Activated CD4-positive, alpha-beta T cell treated with anti-CD3 and anti-CD28 coated beads, Interleukin-2, amount 10 ng/mL, durations not matched to agents 7 days and 5 days (primary cell): ENCODE results near the gene PNMT. TPM values are rescaled to one million over a fixed set of nuclear protein-coding genes. Genes with fewer than 3 reads are reported as not detected.

Experiments
- CTCF ChIA-PET: fragments of 350-600 bp; sonication (Branson Sonifier 250); formaldehyde crosslinking; loops from one replicate; lab custom pipeline; 2021; ENCODE audit warnings: antibody characterized with exemption; lab: Charles Lee
- POLR2A ChIA-PET: fragments of 350-600 bp; sonication (Branson Sonifier 250); formaldehyde crosslinking; loops from one replicate; lab custom pipeline; 2021; ENCODE audit warnings: antibody characterized with exemption; lab: Charles Lee
- DNase-seq: peaks from one replicate; pipeline ENCODE4 v3.0.0-alpha.2; 2020
- H3K27ac Mint-ChIP-seq: one replicate; pipeline ENCODE4 v1.8.0; 2021; ENCODE audit warnings: mild to moderate bottlenecking, moderate library complexity, mixed read lengths
- H3K27me3 Mint-ChIP-seq: one replicate; pipeline ENCODE4 v1.8.0; 2021; ENCODE audit warnings: mixed read lengths
- H3K36me3 Mint-ChIP-seq: one replicate; pipeline ENCODE4 v1.8.0; 2021; ENCODE audit warnings: low read depth, mixed read lengths
- H3K4me1 Mint-ChIP-seq: one replicate; pipeline ENCODE4 v1.8.0; 2021; ENCODE audit warnings: mixed read lengths
- H3K4me3 Mint-ChIP-seq: one replicate; pipeline ENCODE4 v1.8.0; 2021; ENCODE audit warnings: mild to moderate bottlenecking, moderate library complexity, mixed read lengths
- H3K9me3 Mint-ChIP-seq: one replicate; pipeline ENCODE4 v1.8.0; 2021; ENCODE audit warnings: mixed read lengths
- total RNA-seq, 2 experiments: library from RNA; stranded (reverse); gene quantifications; one replicate each; pipeline ENCODE4 v1.2.3, GENCODE V29; 2021

PNMT gene
- total RNA-seq, 2 experiments from 2014 or later, result 0.19 TPM; not detected in 1

- DNase-seq, result no peak
- no peaks in the 10 kb centered on the region for H3K4me1 Mint-ChIP-seq
- no peaks in the 10 kb centered on the region for H3K9me3 Mint-ChIP-seq
- no peaks in the 10 kb centered on the region for H3K36me3 Mint-ChIP-seq
- POLR2A ChIA-PET, result no interaction called here
- no peak overlapping the region for H3K27ac Mint-ChIP-seq
- no peak overlapping the region for H3K4me3 Mint-ChIP-seq
- CTCF ChIA-PET, result interaction anchor here (3.0 kb wide), 1 partner anchor 15 kb away, joined by 8 read pairs; the partner anchor contains the start of gene MIEN1
- no peaks in the 10 kb centered on the region for H3K27me3 Mint-ChIP-seq
Measured at GRCh38 chr17:39715375-39716072, 47.3 kb downstream of the PNMT start.

- Mint-ChIP-seq H3K27ac (no peak overlapping the region), H3K4me1 (no peaks in the 10 kb centered on the region), H3K27me3 (no peaks in the 10 kb centered on the region), H3K36me3 (no peaks in the 10 kb centered on the region), H3K9me3 (no peaks in the 10 kb centered on the region), H3K4me3 (no peak overlapping the region)
- ChIA-PET CTCF (no interaction called here), POLR2A (no interaction called here)
- no peak for DNase-seq
Measured at GRCh38 chr17:39716073-39716818, 48.0 kb downstream of the PNMT start.

DNA sequence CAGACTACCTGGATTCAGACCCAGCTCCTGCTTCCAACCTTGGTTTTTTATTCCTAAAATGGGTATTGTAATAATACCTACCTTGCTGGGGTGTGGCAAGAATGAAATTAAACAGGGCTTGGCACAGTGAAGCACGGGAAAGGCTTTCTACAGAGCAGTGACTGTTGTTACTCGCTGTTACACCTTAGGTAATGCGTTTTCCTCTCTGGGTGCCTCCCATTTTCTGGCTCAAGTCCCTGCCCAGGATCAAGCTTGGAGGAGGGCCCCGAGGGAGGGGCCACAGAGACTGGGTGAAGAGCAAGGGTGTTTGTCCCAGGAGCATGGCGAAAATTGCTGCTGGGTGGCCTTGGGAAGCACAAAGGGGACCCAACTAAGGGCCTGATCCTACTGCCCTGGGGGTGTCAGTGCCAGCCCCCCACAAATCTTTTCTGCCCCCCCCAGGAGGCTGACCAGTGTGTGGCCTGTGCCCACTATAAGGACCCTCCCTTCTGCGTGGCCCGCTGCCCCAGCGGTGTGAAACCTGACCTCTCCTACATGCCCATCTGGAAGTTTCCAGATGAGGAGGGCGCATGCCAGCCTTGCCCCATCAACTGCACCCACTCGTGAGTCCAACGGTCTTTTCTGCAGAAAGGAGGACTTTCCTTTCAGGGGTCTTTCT, 48.8 kb downstream of the PNMT start:
- CTCF ChIA-PET, result no interaction called here

GRCh38 chr17:39717660-39718059, 49.4 kb downstream of the PNMT start:
- H3K4me1 Mint-ChIP-seq, result no peaks in the 10 kb centered on the region
- H3K9me3 Mint-ChIP-seq, result no peaks in the 10 kb centered on the region
- no peak overlapping the region for H3K27ac Mint-ChIP-seq
- no peak overlapping the region for H3K4me3 Mint-ChIP-seq
- DNase-seq, result no peak
- ChIA-PET CTCF (no interaction called here), POLR2A (no interaction called here)
- H3K36me3 Mint-ChIP-seq, result no peaks in the 10 kb centered on the region
- no peaks in the 10 kb centered on the region for H3K27me3 Mint-ChIP-seq

More for the DNA sequence above, 48.8 kb downstream of the PNMT start:
- no peaks in the 10 kb centered on the region for H3K4me1 Mint-ChIP-seq
- H3K4me3 Mint-ChIP-seq, result no peak overlapping the region
- DNase-seq, result no peak
- H3K36me3 Mint-ChIP-seq, result no peaks in the 10 kb centered on the region
- no peak overlapping the region for H3K27ac Mint-ChIP-seq
- H3K27me3 Mint-ChIP-seq, result no peaks in the 10 kb centered on the region
- POLR2A ChIA-PET, result no interaction called here
- H3K9me3 Mint-ChIP-seq, result no peaks in the 10 kb centered on the region

DNA sequence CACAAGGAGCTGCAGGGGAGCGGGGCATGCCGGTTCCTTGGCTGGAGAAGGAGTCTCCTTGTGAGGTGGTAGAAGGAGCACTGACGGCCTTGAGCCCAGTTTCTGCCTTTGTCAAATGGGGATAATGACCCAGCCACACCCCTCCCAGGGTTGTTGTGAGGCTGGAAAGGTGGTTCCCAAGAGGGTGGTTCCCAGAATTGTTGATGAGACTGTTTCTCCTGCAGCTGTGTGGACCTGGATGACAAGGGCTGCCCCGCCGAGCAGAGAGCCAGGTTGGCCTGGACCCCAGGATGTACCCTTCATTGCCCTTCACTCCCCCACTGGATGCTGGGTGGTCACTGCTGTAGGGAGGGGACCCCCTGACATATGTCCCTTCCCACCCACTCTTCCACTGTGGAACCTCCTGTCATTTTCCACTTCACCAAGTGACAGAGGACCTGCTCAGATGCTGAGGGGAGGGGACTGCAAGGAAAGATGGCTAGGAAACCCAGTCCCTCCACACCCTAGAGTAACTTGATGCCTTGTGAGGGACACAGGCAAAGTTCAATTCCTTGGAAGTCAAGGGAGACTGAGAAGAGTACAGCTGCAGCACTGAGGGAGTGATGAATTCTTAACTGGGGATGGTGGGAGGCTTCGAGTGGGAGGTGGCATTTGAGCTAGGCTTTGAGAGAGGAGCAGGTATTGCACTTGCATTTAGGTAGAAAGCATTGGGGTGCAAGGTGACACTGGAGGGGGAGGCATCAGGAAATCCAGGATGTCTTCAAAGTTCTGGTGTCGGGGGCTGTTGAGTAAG, 51.5 kb downstream of the PNMT start:
- ChIA-PET CTCF (interaction anchor here (1.2 to 4.1 kb wide), 2 partner anchors 10 to 19 kb away, joined by 4 to 18 read pairs; partner anchors contain the start of gene MIEN1), POLR2A (no interaction called here)
- DNase-seq, result no peak
- Mint-ChIP-seq H3K9me3 (no peaks in the 10 kb centered on the region), H3K4me1 (no peaks in the 10 kb centered on the region), H3K36me3 (no peaks in the 10 kb centered on the region), H3K27ac (no peak overlapping the region), H3K27me3 (no peaks in the 10 kb centered on the region), H3K4me3 (no peak overlapping the region)

Other genes starting within 250 kb of the PNMT start
- 10 to 100 TPM; 55.8 to 59.1 TPM for gene MED1, start 217.2 kb upstream of the PNMT start, total RNA-seq
- gene CDK12, start 207.0 kb upstream of the PNMT start, total RNA-seq, result 100 to 1,000 TPM in 1 of 2 experiments, 10 to 100 TPM in 1; 89.9 to 100 TPM
- not detected for gene NEUROD2, start 60.5 kb upstream of the PNMT start, total RNA-seq
- not detected for gene PPP1R1B, start 41.5 kb upstream of the PNMT start, total RNA-seq
- 10 to 100 TPM; 70.0 to 72.8 TPM for gene STARD3, start 31.3 kb upstream of the PNMT start, total RNA-seq
- gene TCAP, start 3.1 kb upstream of the PNMT start, total RNA-seq, result 1 to 10 TPM; 2.0 to 2.1 TPM
- 10 to 100 TPM; 27.0 to 30.6 TPM for gene PGAP3, start 19.6 kb downstream of the PNMT start, total RNA-seq
- 1 to 10 TPM; 4.5 to 4.6 TPM for gene ERBB2, start 31.6 kb downstream of the PNMT start, total RNA-seq
- 10 to 100 TPM; 49.7 to 50.2 TPM for gene MIEN1, start 62.1 kb downstream of the PNMT start, total RNA-seq
- under 1 TPM; 0.69 to 0.81 TPM for gene GRB7, start 69.5 kb downstream of the PNMT start, total RNA-seq
- gene IKZF3, start 195.9 kb downstream of the PNMT start, total RNA-seq, result 10 to 100 TPM; 33.1 to 39.8 TPM
- not detected for gene ZPBP2, start 199.7 kb downstream of the PNMT start, total RNA-seq